Mesodermal cell (in vitro differentiated cells): ENCODE results near the gene FOXD4.
"Not testable (repeated sequence)": the region's sequence is repeated elsewhere in the genome, so short reads cannot be mapped to it uniquely, and the experiment has no call there.

Experiments
- H3K27ac ChIP-seq: 2 replicates; pipeline ENCODE4 v1.7.0; 2013; ENCODE audit warnings: mild to moderate bottlenecking, low read depth, low read length, moderate library complexity; ENCODE audit not compliant: severe bottlenecking
- H3K36me3 ChIP-seq: 2 replicates; pipeline ENCODE4 v1.7.1; 2013; ENCODE audit warnings: mild to moderate bottlenecking, low read length, moderate library complexity; ENCODE audit not compliant: control insufficient read depth, insufficient read depth
- H3K4me1 ChIP-seq: one replicate; pipeline ENCODE4 v1.7.1; 2013; ENCODE audit warnings: mild to moderate bottlenecking, low read length; ENCODE audit not compliant: insufficient read depth, control insufficient read depth, poor library complexity, severe bottlenecking
- H3K4me3 ChIP-seq: 2 replicates; pipeline ENCODE4 v1.7.0; 2013; ENCODE audit warnings: low read length, control low read depth, mild to moderate bottlenecking; ENCODE audit not compliant: insufficient read depth, poor library complexity, severe bottlenecking; ENCODE audit errors: extremely low read depth
- H3K9me3 ChIP-seq: 2 replicates; pipeline ENCODE4 v1.7.1; 2013; ENCODE audit warnings: mild to moderate bottlenecking, low read length, moderate library complexity; ENCODE audit not compliant: control insufficient read depth
- WGBS, 2 experiments: methylation state at CpG; one replicate each; pipeline ENCODE4 v1.1.5; 2013; ENCODE audit warnings: missing lambda C conversion rate in 2 of 2; ENCODE audit not compliant: insufficient coverage in 2 of 2; 5-methylcytosine and 5-hydroxymethylcytosine counted together

The FOXD4 gene

GRCh38 chr9:90851-91250, 27.4 kb downstream of the FOXD4 start:
- no CpG with 5 or more reads among the region's 1 CpG for WGBS, 2 experiments
- not testable (repeated sequence) for H3K4me3 ChIP-seq, H3K4me1 ChIP-seq, H3K9me3 ChIP-seq, H3K36me3 ChIP-seq, H3K27ac ChIP-seq

- H3K9me3 ChIP-seq, H3K27ac ChIP-seq, H3K36me3 ChIP-seq, H3K4me1 ChIP-seq, H3K4me3 ChIP-seq: not testable (repeated sequence)
- 45% methylated on average over 3 of the region's 11 CpGs; no CpG with 5 or more reads in 1 of the 2 experiments for WGBS, 2 experiments
Measured at GRCh38 chr9:88396-89037, 29.7 kb downstream of the FOXD4 start.

GRCh38 chr9:87860-88259, 30.4 kb downstream of the FOXD4 start:
- no CpG with 5 or more reads among the region's 6 CpGs for WGBS, 2 experiments
- not testable (repeated sequence) for H3K9me3 ChIP-seq, H3K4me1 ChIP-seq, H3K27ac ChIP-seq, H3K36me3 ChIP-seq, H3K4me3 ChIP-seq

GRCh38 chr9:87105-87504, 31.1 kb downstream of the FOXD4 start:
- not testable (repeated sequence) for H3K4me1 ChIP-seq, H3K27ac ChIP-seq, H3K4me3 ChIP-seq, H3K36me3 ChIP-seq, H3K9me3 ChIP-seq
- WGBS, 2 experiments, result no CpG with 5 or more reads among the region's 4 CpGs

GRCh38 chr9:86697-87096, 31.5 kb downstream of the FOXD4 start:
- not testable (repeated sequence) for H3K27ac ChIP-seq, H3K4me3 ChIP-seq, H3K9me3 ChIP-seq, H3K4me1 ChIP-seq, H3K36me3 ChIP-seq

GRCh38 chr9:82932-83689, 35.1 kb downstream of the FOXD4 start:
- H3K9me3 ChIP-seq, H3K27ac ChIP-seq, H3K4me3 ChIP-seq, H3K4me1 ChIP-seq, H3K36me3 ChIP-seq: not testable (repeated sequence)
- 77 to 93% methylated on average over 5 to 20 of the region's 31 CpGs for WGBS, 2 experiments

- H3K27ac ChIP-seq, H3K4me1 ChIP-seq, H3K9me3 ChIP-seq, H3K36me3 ChIP-seq, H3K4me3 ChIP-seq: not testable (repeated sequence)
- WGBS, 2 experiments, result 67% methylated on average over 1 of the region's 3 CpGs; no CpG with 5 or more reads in 1 of the 2 experiments
Measured at GRCh38 chr9:78333-78732, 39.9 kb downstream of the FOXD4 start.

- not testable (repeated sequence) for H3K27ac ChIP-seq, H3K4me3 ChIP-seq, H3K36me3 ChIP-seq, H3K9me3 ChIP-seq, H3K4me1 ChIP-seq
- no CpG with 5 or more reads among the region's 3 CpGs for WGBS, 2 experiments
Measured at GRCh38 chr9:76389-76788, 41.8 kb downstream of the FOXD4 start.

- no CpG with 5 or more reads among the region's 18 CpGs for WGBS, 2 experiments
- H3K27ac ChIP-seq, H3K9me3 ChIP-seq, H3K4me1 ChIP-seq, H3K36me3 ChIP-seq: not testable (repeated sequence)
- peak overlapping the region; percentile 21 for H3K4me3 ChIP-seq
Measured at GRCh38 chr9:73900-74525, 44.2 kb downstream of the FOXD4 start.

GRCh38 chr9:73076-73899, 44.9 kb downstream of the FOXD4 start:
- H3K4me3 ChIP-seq, result peak overlapping the region; percentile 21

More at GRCh38 chr9:73076-73899, 44.9 kb downstream of the FOXD4 start:
- not testable (repeated sequence) for H3K27ac ChIP-seq, H3K4me1 ChIP-seq, H3K9me3 ChIP-seq, H3K36me3 ChIP-seq
- WGBS, 2 experiments, result 1% methylated on average over 70 to 83 of the region's 109 CpGs
